Naive thymus-derived CD4-positive, alpha-beta T cell (primary cell): ENCODE results near the gene RIC3. TPM values are rescaled to one million over a fixed set of nuclear protein-coding genes. Genes with fewer than 3 reads are reported as not detected.

Source experiments
- ATAC-seq: fragments of 150-1000 bp; cut with Tn5 transposase; 2 replicates; pipeline ENCODE4 v1.10.0; 2021; ENCODE audit warnings: mild to moderate bottlenecking, moderate library complexity
- CTCF ChIA-PET: fragments of 350-600 bp; sonication (Branson Sonifier 250); formaldehyde crosslinking; loops from one replicate; lab custom pipeline; 2021; ENCODE audit warnings: antibody characterized with exemption; lab: Charles Lee
- POLR2A ChIA-PET: fragments of 350-600 bp; sonication (Branson Sonifier 250); formaldehyde crosslinking; loops from one replicate; lab custom pipeline; 2021; ENCODE audit warnings: antibody characterized with exemption, inconsistent platforms; lab: Charles Lee
- DNase-seq, 9 donors: peaks; one replicate each; pipeline versions ENCODE4 v3.0.0 to v3.0.0-alpha.2; 2020 to 2022; ENCODE audit warnings: mixed read lengths in 1 of 9
- H3K27ac ChIP-seq: one replicate; pipeline ENCODE4 v1.7.0; 2013; ENCODE audit warnings: mild to moderate bottlenecking, low read depth, low read length, moderate library complexity
- H3K27me3 ChIP-seq, 2 donors: one replicate each; pipeline ENCODE4 v1.7.0; 2013; ENCODE audit warnings: low read length in 2 of 2, mild to moderate bottlenecking in 2 of 2, moderate library complexity in 2 of 2; ENCODE audit not compliant: control insufficient read depth in 2 of 2, insufficient read depth in 2 of 2
- H3K36me3 ChIP-seq, 3 experiments: 1 replicate in 2 of 3; 2 replicates in 1 of 3; pipeline ENCODE4 v1.7.0; 2013; ENCODE audit warnings: low read length in 3 of 3, mild to moderate bottlenecking in 3 of 3, moderate library complexity in 1 of 3; ENCODE audit not compliant: insufficient read depth in 3 of 3, control insufficient read depth in 2 of 3
- H3K4me1 ChIP-seq, 2 donors: one replicate each; pipeline ENCODE4 v1.7.0; 2013; ENCODE audit warnings: low read length in 2 of 2, mild to moderate bottlenecking in 2 of 2, moderate library complexity in 1 of 2; ENCODE audit not compliant: control insufficient read depth in 2 of 2, insufficient read depth in 2 of 2
- H3K4me3 ChIP-seq: 2 replicates; pipeline ENCODE4 v1.7.0; 2013; ENCODE audit warnings: mild to moderate bottlenecking, low read length
- H3K9me3 ChIP-seq, 3 experiments: 1 replicate in 2 of 3; 2 replicates in 1 of 3; pipeline ENCODE4 v1.7.0; 2013; ENCODE audit warnings: low read length in 3 of 3; ENCODE audit not compliant: control insufficient read depth in 2 of 3
- H3K27ac Mint-ChIP-seq, 9 donors: one replicate each; pipeline ENCODE4 v1.8.0; 2020 to 2022; ENCODE audit warnings: mixed read lengths in 9 of 9, mild to moderate bottlenecking in 8 of 9, moderate library complexity in 5 of 9, inconsistent platforms in 2 of 9
- H3K27me3 Mint-ChIP-seq, 5 donors: one replicate each; pipeline ENCODE4 v1.8.0; 2021 to 2022; ENCODE audit warnings: mixed read lengths in 5 of 5, mild to moderate bottlenecking in 1 of 5
- H3K36me3 Mint-ChIP-seq, 5 donors: one replicate each; pipeline ENCODE4 v1.8.0; 2020 to 2022; ENCODE audit warnings: mixed read lengths in 5 of 5, mild to moderate bottlenecking in 3 of 5, inconsistent platforms in 1 of 5
- H3K4me1 Mint-ChIP-seq, 7 donors: one replicate each; pipeline ENCODE4 v1.8.0; 2020 to 2022; ENCODE audit warnings: mixed read lengths in 7 of 7, mild to moderate bottlenecking in 3 of 7, inconsistent platforms in 1 of 7
- H3K4me3 Mint-ChIP-seq, 10 donors: one replicate each; pipeline ENCODE4 v1.8.0; 2020 to 2022; ENCODE audit warnings: mild to moderate bottlenecking in 10 of 10, mixed read lengths in 10 of 10, moderate library complexity in 6 of 10, inconsistent platforms in 2 of 10
- H3K9me3 Mint-ChIP-seq, 11 donors: one replicate each; pipeline ENCODE4 v1.8.0; 2020 to 2022; ENCODE audit warnings: mixed read lengths in 11 of 11, mild to moderate bottlenecking in 4 of 11, inconsistent platforms in 1 of 11, moderate library complexity in 1 of 11
- intact Hi-C, 2 donors: fragments of 100-400 bp; cut with micrococcal nuclease; formaldehyde crosslinking; loops; one replicate each; pipeline ENCODE4 v1.15.1; 2023
- polyA plus RNA-seq, 2 donors: library from polyadenylated mRNA; unstranded; fragments of 300-500 nt; fragmentation: Illumina TruSeq; gene quantifications; one replicate each; pipeline ENCODE4 v1.2.3, GENCODE V29; 2021
- total RNA-seq, 6 experiments: library from RNA in 5 of 6; stranded (reverse) in 5 of 6; gene quantifications; 1 replicate in 5 of 6; 2 replicates in 1 of 6; pipeline ENCODE4 v1.2.3 and lab custom pipeline; 2021 to 2026

Gene RIC3
- total and polyA plus RNA-seq, 7 experiments from 2014 or later: 2.5 to 66.9 (median 32.7) TPM

GRCh38 chr11:8099291-8099899 is 69.4 kb downstream of the RIC3 start:
- ChIA-PET CTCF (interaction anchor here (0.7 to 4.3 kb wide), 15 partner anchors 9 to 1287 kb away, joined by 3 to 36 read pairs (median 3); partner anchors contain the start of gene EIF3F), POLR2A (no interaction called here)
- ATAC-seq (peak; percentile 60), DNase-seq (peak; percentile 39 to 66 (median 55))
- Mint-ChIP-seq H3K4me3 (no peak overlapping the region), H3K36me3 (peaks cover 0 to 4% (median 0%) of the 10 kb centered on the region in 5 donors), H3K4me1 (peaks cover 0 to 2% (median 0%) of the 10 kb centered on the region in 7 donors), H3K9me3 (no peaks in the 10 kb centered on the region), H3K27me3 (no peaks in the 10 kb centered on the region), H3K27ac (peak overlapping the region in 1 of 9 donors; percentile 14)
- no peaks in the 10 kb centered on the region for H3K36me3 ChIP-seq
- H3K4me3 ChIP-seq: no peak overlapping the region
- no peak overlapping the region for H3K27ac ChIP-seq
- H3K9me3 ChIP-seq: no peaks in the 10 kb centered on the region
- H3K4me1 ChIP-seq: no peaks in the 10 kb centered on the region
- intact Hi-C loops: loop anchor here (1.0 to 2.0 kb wide), 4 partner anchors 66 to 1001 kb away; no protein-coding TSS in a partner anchor
- no peaks in the 10 kb centered on the region for H3K27me3 ChIP-seq

DNA sequence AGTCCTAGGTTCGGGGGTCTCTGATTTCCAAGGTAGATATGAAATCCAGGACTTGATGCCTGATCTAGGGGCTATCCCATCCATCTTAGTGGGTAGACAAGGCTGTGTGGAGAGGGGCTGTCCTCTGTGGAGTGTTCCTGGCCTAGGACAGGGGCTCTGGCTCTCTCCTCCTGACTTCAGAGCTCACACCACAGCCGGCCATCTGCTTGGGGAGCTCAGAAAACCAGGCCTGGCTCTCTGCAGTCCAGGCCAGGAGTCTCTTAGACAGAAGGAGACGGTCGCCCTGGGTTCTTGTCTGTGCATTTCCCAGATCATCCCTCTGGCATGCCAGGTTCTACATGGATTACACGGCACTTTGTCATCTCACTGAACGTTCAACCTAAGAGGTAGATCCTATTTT is 69.9 kb downstream of the RIC3 start:
- Histone ChIP-seq H3K27me3 (no peaks in the 10 kb centered on the region), H3K4me3 (no peak overlapping the region), H3K27ac (no peak overlapping the region), H3K4me1 (no peaks in the 10 kb centered on the region), H3K9me3 (no peaks in the 10 kb centered on the region), H3K36me3 (no peaks in the 10 kb centered on the region)
- Mint-ChIP-seq H3K27me3 (no peaks in the 10 kb centered on the region), H3K4me3 (no peak overlapping the region), H3K27ac (no peak overlapping the region), H3K4me1 (peaks cover 0 to 2% (median 0%) of the 10 kb centered on the region in 7 donors), H3K36me3 (no peaks in the 10 kb centered on the region), H3K9me3 (no peaks in the 10 kb centered on the region)
- intact Hi-C loops: loop anchor here (1.0 to 2.0 kb wide), 4 partner anchors 66 to 1000 kb away; no protein-coding TSS in a partner anchor
- POLR2A ChIA-PET: no interaction called here
- CTCF ChIA-PET: interaction anchor here (0.7 to 4.3 kb wide), 12 partner anchors 9 to 1286 kb away, joined by 3 to 36 read pairs (median 4); no protein-coding TSS in a partner anchor
- DNase-seq: peak in 1 of 9 donors; percentile 7
- no peak for ATAC-seq

DNA sequence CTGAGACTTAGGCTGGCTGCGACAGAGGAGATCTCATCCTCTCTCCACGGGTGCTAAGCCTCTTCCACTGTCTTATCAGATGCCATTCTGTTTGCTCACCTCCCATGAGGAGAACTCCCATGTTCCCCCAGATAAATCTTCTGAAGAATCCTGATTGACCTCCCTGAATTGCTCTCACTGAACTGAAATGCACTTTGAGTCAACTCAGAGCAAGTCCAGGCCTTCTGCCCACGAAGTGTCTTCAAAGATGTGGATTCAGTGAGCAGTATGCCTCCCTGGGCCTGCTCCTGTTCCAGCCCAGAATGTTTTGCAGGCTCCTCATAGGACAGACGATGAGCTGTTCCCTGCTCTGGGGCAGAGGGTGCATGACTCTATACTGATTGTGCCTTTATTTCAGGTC is 70.5 kb downstream of the RIC3 start:
- Histone ChIP-seq H3K27me3 (no peaks in the 10 kb centered on the region), H3K36me3 (no peaks in the 10 kb centered on the region), H3K27ac (no peak overlapping the region), H3K4me1 (no peaks in the 10 kb centered on the region), H3K9me3 (no peaks in the 10 kb centered on the region), H3K4me3 (no peak overlapping the region)
- Mint-ChIP-seq H3K4me3 (no peak overlapping the region), H3K27me3 (no peaks in the 10 kb centered on the region), H3K4me1 (peaks cover 0 to 2% (median 0%) of the 10 kb centered on the region in 7 donors), H3K36me3 (no peaks in the 10 kb centered on the region), H3K9me3 (no peaks in the 10 kb centered on the region), H3K27ac (no peak overlapping the region)
- intact Hi-C loops: loop anchor here (2.0 kb wide), 2 partner anchors 206 to 1000 kb away; no protein-coding TSS in a partner anchor
- ATAC-seq (no peak), DNase-seq (peak in 1 of 9 donors; percentile 1)
- ChIA-PET CTCF (interaction anchor here (0.9 to 4.3 kb wide), 8 partner anchors 8 to 1286 kb away, joined by 3 to 36 read pairs (median 8); no protein-coding TSS in a partner anchor), POLR2A (no interaction called here)

DNA sequence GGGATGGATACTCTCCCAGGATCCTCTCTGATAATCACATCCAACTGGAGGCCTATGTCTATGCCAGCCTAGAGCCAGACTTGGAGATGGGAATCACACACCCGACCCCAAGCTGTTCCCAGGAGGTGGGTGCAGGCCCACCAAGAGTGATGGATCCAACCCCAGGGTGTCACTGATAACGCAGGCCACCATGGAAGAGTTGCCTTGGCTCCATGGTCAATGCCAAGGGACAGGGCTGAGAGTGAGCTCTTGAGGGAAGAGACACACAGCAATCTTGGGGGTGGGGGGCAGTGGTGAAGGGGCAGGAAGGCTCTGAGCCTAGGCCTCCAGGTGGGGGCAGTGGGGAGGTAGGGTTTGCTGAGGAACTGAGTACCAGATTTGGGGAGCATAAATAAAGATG is 70.9 kb downstream of the RIC3 start:
- H3K36me3 ChIP-seq: no peaks in the 10 kb centered on the region
- H3K27me3 ChIP-seq: no peaks in the 10 kb centered on the region
- intact Hi-C loops: loop anchor here (2.0 kb wide), 2 partner anchors 205 to 999 kb away; no protein-coding TSS in a partner anchor
- H3K27ac ChIP-seq: no peak overlapping the region
- H3K4me3 ChIP-seq: no peak overlapping the region
- ChIA-PET POLR2A (no interaction called here), CTCF (interaction anchor here (0.6 to 4.3 kb wide), 6 partner anchors 10 to 413 kb away, joined by 3 to 36 read pairs (median 6); no protein-coding TSS in a partner anchor)
- Mint-ChIP-seq H3K36me3 (no peaks in the 10 kb centered on the region), H3K9me3 (no peaks in the 10 kb centered on the region), H3K4me3 (no peak overlapping the region), H3K27ac (no peak overlapping the region), H3K4me1 (peaks cover 0 to 2% (median 0%) of the 10 kb centered on the region in 7 donors), H3K27me3 (no peaks in the 10 kb centered on the region)
- H3K9me3 ChIP-seq: no peaks in the 10 kb centered on the region
- ATAC-seq: no peak
- H3K4me1 ChIP-seq: no peaks in the 10 kb centered on the region
- DNase-seq: peak in 1 of 9 donors; percentile 7

GRCh38 chr11:8097468-8097867 is 71.4 kb downstream of the RIC3 start:
- CTCF ChIA-PET: interaction anchor here (0.6 to 4.3 kb wide), 4 partner anchors 64 to 412 kb away, joined by 4 to 36 read pairs (median 10); no protein-coding TSS in a partner anchor
- POLR2A ChIA-PET: no interaction called here
- H3K36me3 Mint-ChIP-seq: no peaks in the 10 kb centered on the region

GRCh38 chr11:8097062-8097461 is 71.8 kb downstream of the RIC3 start:
- H3K27me3 ChIP-seq: no peaks in the 10 kb centered on the region
- H3K4me1 Mint-ChIP-seq: peaks cover 0 to 7% (median 0%) of the 10 kb centered on the region in 7 donors
- H3K27ac ChIP-seq: no peak overlapping the region
- H3K4me1 ChIP-seq: no peaks in the 10 kb centered on the region
- ATAC-seq (no peak), DNase-seq (no peak)
- ChIA-PET POLR2A (no interaction called here), CTCF (interaction anchor here (2.3 to 4.3 kb wide), 3 partner anchors 63 to 204 kb away, joined by 7 to 36 read pairs (median 12); no protein-coding TSS in a partner anchor)
- intact Hi-C loops: no loop called here
- H3K4me3 ChIP-seq: no peak overlapping the region
- H3K9me3 Mint-ChIP-seq: no peaks in the 10 kb centered on the region
- H3K36me3 Mint-ChIP-seq: no peaks in the 10 kb centered on the region
- H3K27ac Mint-ChIP-seq: no peak overlapping the region
- no peaks in the 10 kb centered on the region for H3K36me3 ChIP-seq
- no peak overlapping the region for H3K4me3 Mint-ChIP-seq
- H3K27me3 Mint-ChIP-seq: no peaks in the 10 kb centered on the region
- no peaks in the 10 kb centered on the region for H3K9me3 ChIP-seq

More at GRCh38 chr11:8097468-8097867, 71.4 kb downstream of the RIC3 start:
- H3K9me3 Mint-ChIP-seq: no peaks in the 10 kb centered on the region
- H3K27ac ChIP-seq: no peak overlapping the region
- no peaks in the 10 kb centered on the region for H3K27me3 ChIP-seq
- no peaks in the 10 kb centered on the region for H3K9me3 ChIP-seq
- ATAC-seq (no peak), DNase-seq (no peak)
- H3K27ac Mint-ChIP-seq: no peak overlapping the region
- no peaks in the 10 kb centered on the region for H3K4me1 ChIP-seq
- H3K4me3 Mint-ChIP-seq: no peak overlapping the region
- H3K27me3 Mint-ChIP-seq: no peaks in the 10 kb centered on the region
- H3K4me1 Mint-ChIP-seq: peaks cover 0 to 5% (median 0%) of the 10 kb centered on the region in 7 donors
- H3K4me3 ChIP-seq: no peak overlapping the region
- no peaks in the 10 kb centered on the region for H3K36me3 ChIP-seq
- intact Hi-C loops: no loop called here
